Coronary artery (tissue), 2 donors: ENCODE measurements around the gene TMEM63C.

Experiments
- DNase-seq: peaks from one replicate; pipeline ENCODE4 v3.0.0-alpha.2; 2017; ENCODE audit warnings: low spot score
- H3K27ac ChIP-seq, 2 donors: fragments of 200-600 bp; sonication (generic); one replicate each; pipeline ENCODE4 v1.5.1; 2016 to 2019
- H3K4me3 ChIP-seq: fragments of 200-600 bp; sonication (generic); 2 replicates; pipeline ENCODE4 v1.5.1; 2016; ENCODE audit warnings: mild to moderate bottlenecking, moderate library complexity
- TF ChIP-seq, protein P1 (sequence below): fragments of 200-600 bp; sonication (generic); IDR thresholded peaks from one replicate; pipeline ENCODE4 v1.5.1; 2019; ENCODE audit warnings: antibody characterized with exemption

TMEM63C gene

DNA sequence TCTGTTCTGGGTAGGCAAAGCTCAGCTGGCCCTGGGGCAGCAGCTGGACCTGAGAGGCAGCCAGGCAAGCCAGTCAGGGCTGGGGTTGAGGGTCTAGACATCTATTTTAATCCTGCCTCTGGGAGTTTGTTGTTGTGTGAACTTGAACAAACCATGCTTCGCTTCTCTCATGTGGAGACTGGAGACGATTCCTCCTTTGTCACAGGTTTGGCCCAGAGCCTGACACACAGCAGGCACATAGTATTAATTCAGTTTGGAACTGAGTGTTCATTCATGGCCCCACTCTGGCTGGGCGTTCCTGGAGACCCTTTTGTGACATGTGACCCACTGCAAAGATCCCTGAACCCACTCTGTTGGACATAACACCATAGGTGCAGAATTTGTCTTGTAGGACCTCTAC is 50.1 kb downstream of the TMEM63C start:
- TF ChIP-seq, protein P1, sequence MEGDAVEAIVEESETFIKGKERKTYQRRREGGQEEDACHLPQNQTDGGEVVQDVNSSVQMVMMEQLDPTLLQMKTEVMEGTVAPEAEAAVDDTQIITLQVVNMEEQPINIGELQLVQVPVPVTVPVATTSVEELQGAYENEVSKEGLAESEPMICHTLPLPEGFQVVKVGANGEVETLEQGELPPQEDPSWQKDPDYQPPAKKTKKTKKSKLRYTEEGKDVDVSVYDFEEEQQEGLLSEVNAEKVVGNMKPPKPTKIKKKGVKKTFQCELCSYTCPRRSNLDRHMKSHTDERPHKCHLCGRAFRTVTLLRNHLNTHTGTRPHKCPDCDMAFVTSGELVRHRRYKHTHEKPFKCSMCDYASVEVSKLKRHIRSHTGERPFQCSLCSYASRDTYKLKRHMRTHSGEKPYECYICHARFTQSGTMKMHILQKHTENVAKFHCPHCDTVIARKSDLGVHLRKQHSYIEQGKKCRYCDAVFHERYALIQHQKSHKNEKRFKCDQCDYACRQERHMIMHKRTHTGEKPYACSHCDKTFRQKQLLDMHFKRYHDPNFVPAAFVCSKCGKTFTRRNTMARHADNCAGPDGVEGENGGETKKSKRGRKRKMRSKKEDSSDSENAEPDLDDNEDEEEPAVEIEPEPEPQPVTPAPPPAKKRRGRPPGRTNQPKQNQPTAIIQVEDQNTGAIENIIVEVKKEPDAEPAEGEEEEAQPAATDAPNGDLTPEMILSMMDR = no peak
- no peak overlapping the region for H3K27ac ChIP-seq

GRCh38 chr14:77236814-77237213 is 55.2 kb downstream of the TMEM63C start:
- DNase-seq = no peak
- H3K27ac ChIP-seq = no peak overlapping the region
- no peak overlapping the region for H3K4me3 ChIP-seq
- TF ChIP-seq, protein P1 = no peak

More for the DNA sequence above, 50.1 kb downstream of the TMEM63C start:
- H3K4me3 ChIP-seq = no peak overlapping the region
- DNase-seq = no peak

DNA sequence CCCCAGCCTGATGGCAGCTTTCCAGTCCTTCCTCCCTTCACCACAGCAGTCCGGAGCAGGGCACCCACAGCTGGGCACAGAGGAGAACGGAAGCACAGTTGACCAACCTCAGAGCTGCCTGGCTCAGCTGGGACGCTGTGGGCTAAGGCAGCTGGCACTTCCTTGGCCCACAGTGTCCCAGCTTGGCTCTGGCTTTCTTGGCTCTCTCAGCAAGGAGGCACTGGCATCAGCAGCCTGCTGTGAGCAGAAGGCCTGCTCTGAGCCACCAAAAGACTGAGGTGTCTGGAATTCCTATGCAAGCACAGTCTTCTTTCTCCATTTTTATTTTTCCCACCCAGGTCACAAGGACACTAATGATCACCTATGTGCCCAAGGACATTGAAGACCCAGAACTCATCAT is 56.8 kb downstream of the TMEM63C start:
- no peak overlapping the region for H3K27ac ChIP-seq
- no peak overlapping the region for H3K4me3 ChIP-seq
- DNase-seq = no peak
- TF ChIP-seq, protein P1 = no peak

DNA sequence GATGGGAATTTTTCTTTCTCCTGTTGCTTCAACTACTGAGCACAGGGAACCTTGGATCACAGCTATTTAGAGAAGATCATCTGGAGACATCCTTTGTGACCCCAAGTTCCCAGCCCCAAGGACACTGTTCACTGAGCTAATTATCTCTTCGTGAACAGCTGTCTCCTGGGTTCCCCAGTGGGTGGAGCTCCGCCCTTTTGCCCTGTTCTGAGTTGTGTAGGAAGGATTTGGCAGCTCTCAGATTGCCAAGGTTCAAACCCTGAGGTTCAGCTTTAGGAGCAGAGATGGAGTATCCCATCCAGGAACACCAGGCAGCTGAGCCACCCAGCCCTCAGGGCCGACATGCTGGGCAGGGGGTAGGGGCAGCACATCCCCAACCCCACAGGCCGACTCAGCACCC is 57.4 kb downstream of the TMEM63C start:
- DNase-seq = no peak
- Histone ChIP-seq H3K27ac (no peak overlapping the region), H3K4me3 (no peak overlapping the region)
- TF ChIP-seq, protein P1 = no peak

GRCh38 chr14:77239412-77239811 is 57.8 kb downstream of the TMEM63C start:
- TF ChIP-seq, protein P1 = no peak
- DNase-seq = no peak
- no peak overlapping the region for H3K27ac ChIP-seq
- H3K4me3 ChIP-seq = no peak overlapping the region

DNA sequence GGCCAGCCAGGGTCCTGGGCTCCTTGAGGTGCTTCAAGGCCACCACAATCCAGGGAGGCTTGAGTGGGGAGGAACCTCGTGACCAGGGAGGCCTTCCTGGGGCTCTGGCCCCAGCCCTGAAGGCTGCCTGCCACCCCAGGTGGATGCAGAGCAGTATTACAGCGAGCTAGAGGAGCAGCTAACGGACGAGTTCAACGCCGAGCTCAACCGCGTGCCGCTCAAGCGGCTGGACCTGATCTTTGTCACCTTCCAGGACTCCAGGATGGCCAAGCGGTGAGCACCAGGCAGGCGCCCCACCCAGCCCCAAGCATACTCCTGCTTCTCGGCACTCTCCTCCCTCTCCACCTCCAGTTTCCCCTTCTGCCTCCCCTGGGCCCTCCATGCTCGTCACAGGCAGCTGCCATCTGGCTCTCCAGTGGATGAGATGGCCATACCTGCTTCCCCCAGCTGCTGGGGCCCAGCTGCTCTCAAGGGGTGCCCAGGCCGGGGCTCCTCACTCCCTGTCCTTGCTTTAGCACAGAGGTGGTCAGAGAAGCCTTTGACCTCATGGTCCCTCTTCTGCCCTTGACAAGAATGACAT is 58.8 kb downstream of the TMEM63C start:
- TF ChIP-seq, protein P1 = no peak
- no peak for DNase-seq
- no peak overlapping the region for H3K27ac ChIP-seq
- H3K4me3 ChIP-seq = no peak overlapping the region

DNA sequence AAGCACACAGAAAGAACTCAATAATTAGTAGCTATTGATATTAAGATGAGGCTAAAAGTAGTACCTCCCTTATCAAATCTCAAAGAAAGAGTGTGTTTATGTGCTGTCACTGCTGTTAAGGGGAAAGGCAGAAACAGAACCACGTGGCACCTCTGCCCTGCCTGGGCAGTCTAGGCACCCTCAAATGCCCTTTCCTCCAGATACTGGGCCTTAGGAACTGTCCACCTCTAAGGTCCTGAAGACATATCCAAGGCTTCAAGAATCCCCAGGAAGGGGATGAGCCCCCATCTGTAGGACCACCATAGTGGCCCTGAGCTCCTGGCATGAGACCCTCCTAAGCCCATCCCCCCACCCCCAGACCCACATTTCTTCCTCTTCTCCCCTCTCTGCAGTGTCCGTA is 60.4 kb downstream of the TMEM63C start:
- DNase-seq = no peak
- Histone ChIP-seq H3K4me3 (no peak overlapping the region), H3K27ac (no peak overlapping the region)
- TF ChIP-seq, protein P1 = no peak
